Activated CD4-positive, alpha-beta T cell treated with anti-CD3 and anti-CD28 coated beads, Interleukin-2, amount 10 ng/mL, durations not matched to agents 7 days and 5 days (primary cell): ENCODE data around the gene CLASRP. TPM values are rescaled to one million over a fixed set of nuclear protein-coding genes. Genes with fewer than 3 reads are reported as not detected.
"Not testable (repeated sequence)": the region's sequence is repeated elsewhere in the genome, so short reads cannot be mapped to it uniquely, and the experiment has no call there.

ENCODE experiments used
- CTCF ChIA-PET: fragments of 350-600 bp; sonication (Branson Sonifier 250); formaldehyde crosslinking; loops from one replicate; lab custom pipeline; 2021; ENCODE audit warnings: antibody characterized with exemption; lab: Charles Lee
- POLR2A ChIA-PET: fragments of 350-600 bp; sonication (Branson Sonifier 250); formaldehyde crosslinking; loops from one replicate; lab custom pipeline; 2021; ENCODE audit warnings: antibody characterized with exemption; lab: Charles Lee
- DNase-seq: peaks from one replicate; pipeline ENCODE4 v3.0.0-alpha.2; 2020
- H3K27ac Mint-ChIP-seq: one replicate; pipeline ENCODE4 v1.8.0; 2021; ENCODE audit warnings: mild to moderate bottlenecking, moderate library complexity, mixed read lengths
- H3K27me3 Mint-ChIP-seq: one replicate; pipeline ENCODE4 v1.8.0; 2021; ENCODE audit warnings: mixed read lengths
- H3K36me3 Mint-ChIP-seq: one replicate; pipeline ENCODE4 v1.8.0; 2021; ENCODE audit warnings: low read depth, mixed read lengths
- H3K4me1 Mint-ChIP-seq: one replicate; pipeline ENCODE4 v1.8.0; 2021; ENCODE audit warnings: mixed read lengths
- H3K4me3 Mint-ChIP-seq: one replicate; pipeline ENCODE4 v1.8.0; 2021; ENCODE audit warnings: mild to moderate bottlenecking, moderate library complexity, mixed read lengths
- H3K9me3 Mint-ChIP-seq: one replicate; pipeline ENCODE4 v1.8.0; 2021; ENCODE audit warnings: mixed read lengths
- total RNA-seq, 2 experiments: library from RNA; stranded (reverse); gene quantifications; one replicate each; pipeline ENCODE4 v1.2.3, GENCODE V29; 2021

The CLASRP gene
- total RNA-seq, 2 experiments from 2014 or later, result 101 to 109 TPM

DNA sequence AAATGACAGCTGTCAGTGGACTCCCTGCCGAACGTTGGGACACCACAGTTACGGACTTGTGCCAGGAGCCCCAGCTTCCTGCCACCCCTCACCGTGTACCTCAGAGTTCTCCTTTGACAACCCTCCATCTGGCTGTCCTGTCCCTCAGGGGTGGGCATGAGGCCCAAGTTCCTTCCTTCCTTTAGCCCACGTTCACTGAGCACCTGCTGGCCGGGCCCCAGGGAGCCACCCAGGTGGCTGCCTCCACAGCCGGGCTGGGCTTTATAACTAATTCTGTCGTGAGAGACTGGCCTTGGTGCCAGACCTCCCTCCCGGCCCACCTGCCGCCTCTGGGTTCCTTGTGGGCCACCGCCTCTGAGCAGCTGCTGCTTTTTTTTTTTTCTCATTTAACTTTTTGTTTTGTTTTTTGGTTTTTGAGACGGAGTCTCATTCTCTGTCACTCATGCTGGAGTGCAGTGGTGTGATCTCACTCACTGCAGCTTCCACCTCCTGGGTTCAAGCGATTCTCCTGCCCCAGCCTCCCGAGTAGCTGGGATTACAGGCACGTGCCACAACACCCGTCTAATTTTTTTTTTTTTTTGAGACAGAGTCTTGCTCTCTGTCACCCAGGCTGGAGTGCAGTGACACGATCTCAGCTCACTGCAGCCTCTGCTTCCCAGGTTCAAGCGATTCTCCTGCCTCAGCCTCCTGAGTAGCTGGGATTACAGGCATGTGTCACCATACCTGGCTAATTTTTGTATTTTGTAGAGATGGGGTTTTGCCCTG is 79.9 kb downstream of the CLASRP start:
- H3K36me3 Mint-ChIP-seq, DNase-seq, H3K27me3 Mint-ChIP-seq, POLR2A ChIA-PET, H3K9me3 Mint-ChIP-seq: not testable (repeated sequence)
- Mint-ChIP-seq H3K4me3 (peak overlapping the region; percentile 53), H3K27ac (peak overlapping the region; percentile 85), H3K4me1 (peaks cover 73% of the 10 kb centered on the region)
- CTCF ChIA-PET, result interaction anchor here (0.6 to 1.6 kb wide), 6 partner anchors 11 to 117 kb away, joined by 3 to 6 read pairs (median 3); partner anchors contain the start of gene PPP1R37

DNA sequence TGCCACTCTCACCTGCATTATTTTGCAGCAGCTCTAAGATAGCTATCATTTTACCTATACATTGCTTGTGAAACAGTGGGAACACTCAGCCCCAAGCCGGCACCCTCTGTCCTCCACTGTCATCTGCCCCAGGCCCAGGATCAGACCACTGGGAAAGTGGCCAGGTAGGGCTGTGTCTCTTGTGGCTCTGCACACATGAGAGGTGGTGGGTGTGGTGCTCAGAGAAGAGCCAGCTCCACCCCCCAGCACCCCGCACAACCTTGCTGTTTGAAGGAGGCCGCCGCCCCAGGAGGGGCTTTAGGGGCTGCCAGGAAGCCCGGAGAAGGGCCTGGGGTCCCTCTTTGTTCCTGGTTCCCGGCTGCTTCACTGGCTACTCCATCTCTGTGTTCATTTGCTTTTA is 80.7 kb downstream of the CLASRP start:
- no peak for DNase-seq
- CTCF ChIA-PET, result interaction anchor here (0.6 to 1.6 kb wide), 3 partner anchors 27 to 203 kb away, joined by 3 to 6 read pairs (median 3); partner anchors contain the start of gene PPP1R37
- H3K36me3 Mint-ChIP-seq, result no peaks in the 10 kb centered on the region
- H3K27ac Mint-ChIP-seq, result peak overlapping the region; percentile 36
- no peaks in the 10 kb centered on the region for H3K9me3 Mint-ChIP-seq
- H3K4me3 Mint-ChIP-seq, result no peak overlapping the region
- POLR2A ChIA-PET, result no interaction called here
- H3K4me1 Mint-ChIP-seq, result peaks cover 74% of the 10 kb centered on the region
- H3K27me3 Mint-ChIP-seq, result no peaks in the 10 kb centered on the region

Other genes with a start within 250 kb of the CLASRP start
- gene BCAM, start 229.9 kb upstream of the CLASRP start, total RNA-seq, result not detected
- gene NECTIN2, start 192.7 kb upstream of the CLASRP start, total RNA-seq, result not detected
- gene TOMM40, start 147.8 kb upstream of the CLASRP start, total RNA-seq, result 10 to 100 TPM; 55.7 to 65.3 TPM
- under 1 TPM; 0.45 to 0.75 TPM for gene APOE, start 133.2 kb upstream of the CLASRP start, total RNA-seq
- not detected for gene APOC1, start 124.4 kb upstream of the CLASRP start, total RNA-seq
- not detected for gene APOC4, start 96.8 kb upstream of the CLASRP start, total RNA-seq
- gene APOC2, start 93.0 kb upstream of the CLASRP start, total RNA-seq, result not detected
- 10 to 100 TPM; 70.6 to 72.8 TPM for gene CLPTM1, start 83.7 kb upstream of the CLASRP start, total RNA-seq
- gene RELB, start 37.6 kb upstream of the CLASRP start, total RNA-seq, result 10 to 100 TPM; 16.8 to 20.0 TPM
- 1 to 10 TPM; 4.0 to 4.1 TPM for gene ZNF296, start 37.4 kb downstream of the CLASRP start, total RNA-seq
- gene GEMIN7, start 40.2 kb downstream of the CLASRP start, total RNA-seq, result 10 to 100 TPM; 27.1 to 30.0 TPM
- 10 to 100 TPM; 21.1 to 21.7 TPM for gene PPP1R37, start 54.1 kb downstream of the CLASRP start, total RNA-seq
- gene NKPD1, start 121.9 kb downstream of the CLASRP start, total RNA-seq, result under 1 TPM in 1 of 2 experiments, not detected in 1; 0.17 TPM
- gene TRAPPC6A, start 139.2 kb downstream of the CLASRP start, total RNA-seq, result 10 to 100 TPM; 55.1 to 64.2 TPM
- gene BLOC1S3, start 139.7 kb downstream of the CLASRP start, total RNA-seq, result 10 to 100 TPM; 15.3 to 19.7 TPM
- not detected for gene EXOC3L2, start 206.4 kb downstream of the CLASRP start, total RNA-seq
- 10 to 100 TPM; 19.5 to 19.6 TPM for gene MARK4, start 212.2 kb downstream of the CLASRP start, total RNA-seq